Spleen (tissue), 11 donors: ENCODE results near the gene BRD4. TPM values are rescaled to one million over a fixed set of nuclear protein-coding genes. Genes with fewer than 3 reads are reported as not detected.

ENCODE experiments used
- DNase-seq: peaks from one replicate; pipeline ENCODE4 v3.0.0-alpha.2; 2020
- H3K27ac ChIP-seq, 8 donors: fragments of 200-600 bp; sonication (generic) in 7 of 8; 1 replicate in 4 of 8; 2 replicates in 4 of 8; pipeline versions ENCODE4 v1.5.0 to v1.8.0; 2016 to 2021; ENCODE audit warnings: inconsistent platforms in 4 of 8, mild to moderate bottlenecking in 4 of 8, moderate library complexity in 1 of 8
- H3K27me3 ChIP-seq, 7 donors: fragments of 200-600 bp; sonication (generic) in 6 of 7; replicated peaks in 1 of 7; 1 replicate in 4 of 7; 2 replicates in 3 of 7; pipeline versions ENCODE4 v1.5.0 to v1.8.0; 2016 to 2021; ENCODE audit warnings: inconsistent platforms in 3 of 7, mild to moderate bottlenecking in 1 of 7
- H3K36me3 ChIP-seq, 6 donors: fragments of 200-600 bp; sonication (generic) in 5 of 6; 1 replicate in 4 of 6; 2 replicates in 2 of 6; pipeline versions ENCODE4 v1.5.0 to v1.8.0; 2016 to 2021; ENCODE audit warnings: inconsistent platforms in 2 of 6
- H3K4me1 ChIP-seq, 6 donors: fragments of 200-600 bp; sonication (generic) in 5 of 6; 1 replicate in 3 of 6; 2 replicates in 3 of 6; pipeline versions ENCODE4 v1.5.0 to v1.8.0; 2016 to 2021; ENCODE audit warnings: inconsistent platforms in 3 of 6
- H3K4me3 ChIP-seq, 8 donors: fragments of 200-600 bp; sonication (generic) in 7 of 8; 1 replicate in 4 of 8; 2 replicates in 4 of 8; pipeline versions ENCODE4 v1.5.0 to v1.8.0; 2016 to 2021; ENCODE audit warnings: inconsistent platforms in 4 of 8, mild to moderate bottlenecking in 4 of 8, moderate library complexity in 2 of 8
- H3K9me3 ChIP-seq, 8 donors: fragments of 200-600 bp; sonication (generic) in 7 of 8; 1 replicate in 4 of 8; 2 replicates in 4 of 8; pipeline versions ENCODE4 v1.5.0 to v1.8.0; 2016 to 2021; ENCODE audit warnings: inconsistent platforms in 4 of 8
- POLR2A ChIP-seq, 3 donors: fragments of 450-650 bp; IDR thresholded peaks; one replicate each; pipeline ENCODE4 v1.5.1; 2017; ENCODE audit warnings: antibody characterized with exemption in 3 of 3, mild to moderate bottlenecking in 1 of 3
- POLR2AphosphoS5 ChIP-seq, 3 donors: sonication (generic); formaldehyde crosslinking; IDR thresholded peaks; one replicate each; pipeline ENCODE4 v1.5.1; 2017; ENCODE audit warnings: antibody characterized with exemption in 3 of 3
- WGBS, 5 donors: extraction: QIAGEN DNeasy Blood & Tissue Kit in 3 of 5; methylation state at CpG; one replicate each; pipeline versions ENCODE4 v1.1.5 to v1.1.7; 2013 to 2018; 5-methylcytosine and 5-hydroxymethylcytosine counted together
- intact Hi-C: fragments of 100-400 bp; cut with DNase I; formaldehyde crosslinking; loops from one replicate; pipeline ENCODE4 v1.15.0; 2023; ENCODE audit warnings: low total_unique reads
- polyA plus RNA-seq, 3 donors: library from polyadenylated mRNA; stranded (reverse); fragments of 200-250 nt; gene quantifications; one replicate each; pipeline ENCODE4 v1.2.1, GENCODE V29; 2013
- total RNA-seq, 7 donors: library from RNA; depleted of rRNA in 3 of 7; stranded (reverse); fragments of >200 nt in 3 of 7; fragmentation: NEBNext Ultra II Directional in 4 of 7; extraction: Animal tissue kit (Norgen Biotek cat#: 25700) in 4 of 7; gene quantifications; one replicate each; pipeline versions ENCODE4 v1.1.0 to v1.2.1, GENCODE V29; 2016 to 2021
- TF ChIP-seq, protein P1 (sequence below), 11 experiments: fragments of 200-600 bp in 7 of 11; fragments of 450-650 bp in 4 of 11; sonication (generic) in 4 of 11; IDR thresholded peaks in 8 of 11; conservative IDR thresholded peaks in 3 of 11; 1 replicate in 7 of 11; 2 replicates in 4 of 11; pipeline versions ENCODE4 v1.4.0 to v1.8.0; 2016 to 2021; ENCODE audit warnings: antibody characterized with exemption in 11 of 11, inconsistent platforms in 4 of 11, mild to moderate bottlenecking in 1 of 11
- donor health status: healthy with polysubstance abuse.
- donor health status: DM: no; HTN: no; CAD: no; lungs with moderate emphysema.
- donor health status: DM: no; HTN: no; CAD: no.
- donor health status: Bipolar disorder and iron deficiency.
- donor health status: healthy.
- donor health status: DM: no; HTN: no; CAD: no.
- donor health status: DM: yes; HTN: yes; CAD: no.

The BRD4 gene
- total and polyA plus RNA-seq, 10 donors = 10.3 to 146 (median 68.0) TPM

DNA sequence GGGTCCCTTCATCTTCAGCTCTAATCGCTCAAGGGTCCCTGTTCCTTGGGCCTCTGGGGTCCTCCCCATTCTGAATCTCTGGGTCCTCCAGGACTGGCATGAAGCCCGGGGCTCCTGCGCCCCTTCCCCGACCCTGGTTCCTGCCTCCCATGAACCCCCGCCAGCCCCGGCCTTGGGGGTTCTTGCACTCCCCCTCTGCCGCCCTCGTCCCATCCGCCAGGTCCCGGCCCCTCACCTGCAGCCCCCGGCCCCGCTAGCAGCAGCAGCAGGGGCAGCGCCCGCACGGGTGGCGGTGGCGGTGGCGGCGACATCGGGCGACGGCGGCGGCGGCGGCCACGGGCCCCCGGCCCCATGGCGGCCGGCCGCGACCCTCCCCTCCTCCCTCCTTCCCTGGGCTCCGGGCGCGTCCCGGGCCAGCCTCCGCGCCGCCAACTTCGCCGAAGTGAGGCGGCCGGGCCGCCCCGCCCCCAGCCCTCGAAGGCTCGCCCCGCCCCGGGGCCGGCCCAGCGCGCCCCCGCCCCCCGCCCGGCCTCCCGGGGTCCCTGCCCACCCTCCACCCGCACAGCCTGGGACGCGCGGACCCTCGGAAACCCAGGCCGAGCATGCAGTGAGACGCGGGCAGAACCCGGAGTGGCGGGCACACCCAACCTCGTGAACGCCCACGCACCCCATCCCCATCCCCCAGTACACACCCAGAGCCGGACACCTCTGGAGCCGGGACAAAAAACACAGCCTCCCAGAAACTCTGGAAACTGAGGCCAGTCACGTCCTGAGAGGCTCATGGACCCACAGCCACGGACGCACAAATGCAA, 131.6 kb downstream of the BRD4 start, which contains the start of gene NOTCH3:
Gene NOTCH3 (minus strand): TSS at position 443 of the 812 bp plus-strand sequence. CDS start 90 bp downstream, at position 353.
- TF ChIP-seq, protein P1, sequence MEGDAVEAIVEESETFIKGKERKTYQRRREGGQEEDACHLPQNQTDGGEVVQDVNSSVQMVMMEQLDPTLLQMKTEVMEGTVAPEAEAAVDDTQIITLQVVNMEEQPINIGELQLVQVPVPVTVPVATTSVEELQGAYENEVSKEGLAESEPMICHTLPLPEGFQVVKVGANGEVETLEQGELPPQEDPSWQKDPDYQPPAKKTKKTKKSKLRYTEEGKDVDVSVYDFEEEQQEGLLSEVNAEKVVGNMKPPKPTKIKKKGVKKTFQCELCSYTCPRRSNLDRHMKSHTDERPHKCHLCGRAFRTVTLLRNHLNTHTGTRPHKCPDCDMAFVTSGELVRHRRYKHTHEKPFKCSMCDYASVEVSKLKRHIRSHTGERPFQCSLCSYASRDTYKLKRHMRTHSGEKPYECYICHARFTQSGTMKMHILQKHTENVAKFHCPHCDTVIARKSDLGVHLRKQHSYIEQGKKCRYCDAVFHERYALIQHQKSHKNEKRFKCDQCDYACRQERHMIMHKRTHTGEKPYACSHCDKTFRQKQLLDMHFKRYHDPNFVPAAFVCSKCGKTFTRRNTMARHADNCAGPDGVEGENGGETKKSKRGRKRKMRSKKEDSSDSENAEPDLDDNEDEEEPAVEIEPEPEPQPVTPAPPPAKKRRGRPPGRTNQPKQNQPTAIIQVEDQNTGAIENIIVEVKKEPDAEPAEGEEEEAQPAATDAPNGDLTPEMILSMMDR (IDR thresholded peaks at IDR 0.05 in 8 of 11, conservative IDR thresholded peaks at IDR 0.05 in 3 of 11) = no peak
- TF ChIP-seq POLR2AphosphoS5 (IDR thresholded peaks at IDR 0.05) = peak in 2 of 3 donors; percentile 46 to 52
- Histone ChIP-seq H3K9me3 (no peaks in the 10 kb centered on the region), H3K4me1 (peaks cover 0 to 54% (median 38%) of the 10 kb centered on the region in 6 donors), H3K27ac (peak within 1 kb of the TSS in 6 of 8 donors; percentile 48 to 80 (median 67)), H3K4me3 (peak within 1 kb of the TSS; percentile 10 to 69 (median 34)), H3K36me3 (no peaks in the 10 kb centered on the region), H3K27me3 (peaks cover 2 to 81% (median 32%) of the 10 kb centered on the region in 7 donors)
- 5 to 8% (median 6%) methylated on average over 32 to 74 of the region's 74 CpGs for WGBS, 5 donors
- intact Hi-C loops = no loop called here
- no peak for DNase-seq

DNA sequence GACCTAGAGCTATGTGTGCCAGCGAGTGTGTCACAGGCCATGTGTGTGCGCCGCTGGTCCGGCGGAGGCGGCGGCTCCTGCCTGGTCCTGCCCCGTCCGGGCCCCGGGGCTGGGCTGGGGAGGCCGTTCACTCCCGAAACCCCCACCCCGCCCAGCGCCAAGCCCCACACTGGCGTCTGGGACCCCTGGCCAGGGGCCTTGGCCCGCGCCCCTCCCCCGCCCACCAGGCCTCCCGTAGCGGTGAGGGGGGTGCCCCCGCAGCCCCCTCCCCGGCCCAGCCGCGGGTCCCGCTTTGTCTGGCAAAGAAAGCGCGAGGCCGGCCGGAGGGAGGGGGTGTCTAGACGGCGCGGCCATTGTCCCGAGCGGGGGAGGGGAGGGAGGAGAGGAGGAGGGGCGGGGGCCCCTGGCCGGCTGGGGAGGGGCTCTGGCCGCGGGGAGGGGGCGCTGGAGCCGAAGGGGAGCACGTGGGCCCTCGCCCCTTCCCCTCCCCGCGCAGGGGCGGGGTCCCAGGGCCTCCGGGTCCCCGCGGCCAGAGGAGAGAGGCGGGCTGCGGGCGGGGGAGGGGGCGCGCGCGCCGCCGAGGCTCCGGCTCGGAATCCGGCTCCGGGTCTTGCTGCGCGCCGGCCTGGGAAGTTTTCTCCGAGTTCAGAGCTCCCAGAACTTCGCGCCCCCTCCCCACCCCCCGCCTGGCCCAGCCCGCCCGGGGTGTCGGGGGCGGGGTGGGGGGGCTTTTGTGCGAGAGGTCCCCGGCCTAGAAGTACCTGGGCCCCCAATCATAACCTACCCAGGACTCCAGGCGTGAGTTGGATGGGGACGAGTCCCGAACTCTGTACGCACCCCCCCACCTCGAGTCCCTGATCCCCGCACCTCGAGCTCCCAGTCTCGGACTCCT, 132.4 kb downstream of the BRD4 start:
- Histone ChIP-seq H3K4me1 (peaks cover 0 to 63% (median 46%) of the 10 kb centered on the region in 6 donors), H3K27me3 (peaks cover 2 to 90% (median 40%) of the 10 kb centered on the region in 7 donors), H3K9me3 (no peaks in the 10 kb centered on the region), H3K4me3 (peak overlapping the region; percentile 10 to 69 (median 34)), H3K36me3 (no peaks in the 10 kb centered on the region), H3K27ac (peak overlapping the region in 6 of 8 donors; percentile 48 to 80 (median 67))
- no peak for DNase-seq
- TF ChIP-seq, protein P1 (IDR thresholded peaks at IDR 0.05 in 8 of 11, conservative IDR thresholded peaks at IDR 0.05 in 3 of 11) = no peak
- no peak for TF ChIP-seq POLR2AphosphoS5 (IDR thresholded peaks at IDR 0.05)
- TF ChIP-seq POLR2A (IDR thresholded peaks at IDR 0.05) = no peak
- intact Hi-C loops = no loop called here
- WGBS, 5 donors = 5 to 20% (median 17%) methylated on average over 32 to 75 of the region's 82 CpGs

DNA sequence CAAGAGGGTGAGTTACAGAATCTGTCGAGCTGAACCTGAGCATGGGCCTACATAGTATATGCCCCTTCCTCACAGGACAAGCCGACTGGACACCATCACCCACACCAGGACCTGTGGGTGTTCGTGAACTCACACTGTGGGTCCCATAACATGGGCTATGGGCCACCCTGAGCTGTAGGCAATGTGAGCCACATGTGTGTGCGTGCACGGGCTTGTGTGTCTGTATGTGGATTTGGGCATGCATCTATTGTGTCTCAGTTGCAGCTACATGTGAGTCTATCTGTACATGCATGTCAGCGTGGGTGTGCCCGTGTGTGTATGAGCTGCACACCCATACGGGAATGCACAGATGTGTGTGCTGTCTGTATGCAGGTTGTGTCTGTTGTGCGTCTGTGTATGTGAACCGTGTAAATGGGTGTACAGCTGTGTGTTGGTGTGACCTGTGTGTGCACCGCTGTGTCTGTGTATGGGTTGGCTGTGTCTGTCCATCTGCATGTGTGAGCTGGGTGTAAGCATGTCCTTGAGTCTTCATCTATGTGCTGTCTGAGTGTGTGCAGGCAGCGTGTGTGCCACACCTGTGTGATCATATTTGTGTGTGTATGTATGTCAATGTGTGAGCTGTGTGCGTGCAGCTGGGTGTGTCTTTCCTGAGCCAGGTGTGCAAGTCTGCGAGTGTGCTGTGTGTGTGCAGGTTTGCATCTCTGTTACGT, 133.2 kb downstream of the BRD4 start:
- DNase-seq = no peak
- Histone ChIP-seq H3K27me3 (peaks cover 2 to 98% (median 45%) of the 10 kb centered on the region in 7 donors), H3K4me3 (peak overlapping the region in 5 of 8 donors; percentile 21 to 69 (median 42)), H3K36me3 (no peaks in the 10 kb centered on the region), H3K4me1 (peaks cover 0 to 70% (median 47%) of the 10 kb centered on the region in 6 donors), H3K27ac (peak overlapping the region in 5 of 8 donors; percentile 13 to 80 (median 71)), H3K9me3 (no peaks in the 10 kb centered on the region)
- TF ChIP-seq, protein P1 (IDR thresholded peaks at IDR 0.05 in 8 of 11, conservative IDR thresholded peaks at IDR 0.05 in 3 of 11) = no peak
- TF ChIP-seq POLR2AphosphoS5 (IDR thresholded peaks at IDR 0.05) (no peak), POLR2A (IDR thresholded peaks at IDR 0.05) (no peak)
- 78 to 90% (median 85%) methylated on average over 11 to 15 of the region's 15 CpGs for WGBS, 5 donors
- intact Hi-C loops = no loop called here
